GM12878 (cell line): ENCODE results near the gene GID8. TPM values are rescaled to one million over a fixed set of nuclear protein-coding genes. Genes with fewer than 3 reads are reported as not detected.

Experiments used
- ATF3 ChIP-seq: IDR thresholded peaks from 2 replicates; pipeline ENCODE4 v1.6.1; 2011; ENCODE audit warnings: low read depth, mild to moderate bottlenecking, low read length, moderate library complexity, borderline replicate concordance; ENCODE audit errors: extremely low read depth
- ATF7 ChIP-seq: fragments of 450-650 bp; IDR thresholded peaks from 2 replicates; pipeline ENCODE4 v1.6.1; 2016; ENCODE audit warnings: low read depth, mild to moderate bottlenecking
- BACH1 ChIP-seq: fragments of 450-650 bp; IDR thresholded peaks from 2 replicates; pipeline ENCODE4 v1.6.1; 2017; ENCODE audit warnings: mild to moderate bottlenecking, borderline replicate concordance
- BCL3 ChIP-seq: IDR thresholded peaks from 2 replicates; pipeline ENCODE4 v1.6.1; 2011; ENCODE audit warnings: borderline replicate concordance, low read depth, mild to moderate bottlenecking, moderate library complexity, low read length; ENCODE audit not compliant: insufficient read depth, poor library complexity, severe bottlenecking
- CHD2 ChIP-seq: IDR thresholded peaks from 2 replicates; pipeline ENCODE4 v1.6.1; 2011; ENCODE audit warnings: low read depth, low read length, improper control_type of control experiment, borderline replicate concordance
- EP300 ChIP-seq, 2 experiments: fragments of 150-350 bp in 1 of 2; IDR thresholded peaks; 2 replicates each; pipeline ENCODE4 v1.6.1; 2011 to 2012; ENCODE audit warnings: low read depth in 2 of 2, low read length in 2 of 2, borderline replicate concordance in 1 of 2, improper control_type of control experiment in 1 of 2, inconsistent platforms in 1 of 2; ENCODE audit not compliant: control insufficient read depth in 1 of 2
- ESRRA ChIP-seq: IDR thresholded peaks from 2 replicates; pipeline ENCODE4 v1.6.1; 2012; ENCODE audit warnings: mild to moderate bottlenecking, low read length, improper control_type of control experiment
- IKZF2 ChIP-seq, 2 experiments: fragments of 450-650 bp; IDR thresholded peaks; 2 replicates each; pipeline ENCODE4 v1.6.1; 2017; ENCODE audit warnings: mild to moderate bottlenecking in 2 of 2, moderate library complexity in 2 of 2
- JUNB ChIP-seq: IDR thresholded peaks from 2 replicates; pipeline ENCODE4 v1.6.1; 2016; ENCODE audit warnings: antibody characterized with exemption, mild to moderate bottlenecking
- JUND ChIP-seq: IDR thresholded peaks from 2 replicates; pipeline ENCODE4 v1.6.1; 2012; ENCODE audit warnings: low read depth, mild to moderate bottlenecking, low read length, improper control_type of control experiment, moderate library complexity
- PBX3 ChIP-seq: IDR thresholded peaks from 2 replicates; pipeline ENCODE4 v1.6.1; 2011; ENCODE audit warnings: mild to moderate bottlenecking, low read depth, low read length, moderate library complexity; ENCODE audit not compliant: insufficient replicate concordance
- SMAD5 ChIP-seq: IDR thresholded peaks from 2 replicates; pipeline ENCODE4 v1.6.1; 2016; ENCODE audit warnings: antibody characterized with exemption, low read depth
- SMARCA5 ChIP-seq: fragments of 450-650 bp; IDR thresholded peaks from 2 replicates; pipeline ENCODE4 v1.6.1; 2017; ENCODE audit warnings: mild to moderate bottlenecking
- SMC3 ChIP-seq: IDR thresholded peaks from 2 replicates; pipeline ENCODE4 v1.6.1; 2011; ENCODE audit warnings: low read length, improper control_type of control experiment, borderline replicate concordance
- USF1 ChIP-seq: IDR thresholded peaks from 2 replicates; pipeline ENCODE4 v1.6.1; 2011; ENCODE audit warnings: borderline replicate concordance, low read depth, mild to moderate bottlenecking, moderate library complexity, mixed read lengths, low read length; ENCODE audit not compliant: insufficient read depth; ENCODE audit errors: extremely low read length
- ZBED1 ChIP-seq: IDR thresholded peaks from 2 replicates; pipeline ENCODE4 v1.6.1; 2016; ENCODE audit warnings: borderline replicate concordance
- ZNF207 ChIP-seq: fragments of 450-650 bp; IDR thresholded peaks from 2 replicates; pipeline ENCODE4 v1.6.1; 2014; ENCODE audit warnings: antibody characterized with exemption, mild to moderate bottlenecking, borderline replicate concordance
- ZNF592 ChIP-seq: fragments of 450-650 bp; IDR thresholded peaks from 2 replicates; pipeline ENCODE4 v1.6.1; 2017; ENCODE audit warnings: mild to moderate bottlenecking, moderate library complexity
- polyA plus RNA-seq, 11 experiments: library from polyadenylated mRNA; depleted of rRNA in 4 of 11; unstranded in 6 of 11; stranded (reverse) in 5 of 11; fragments of >200 nt; fragmentation: Nextera tagmentation in 4 of 11; fragmentation: Illumina TruSeq in 1 of 11; extraction: Ambion mirVana in 4 of 11; extraction: Trizol in 1 of 11; gene quantifications; 1 replicate in 1 of 11; 2 replicates in 10 of 11; pipeline versions ENCODE4 v1.2.1 to v1.2.3, GENCODE V29; 2011 to 2016; ENCODE audit warnings: inconsistent platforms in 2 of 11, missing spikeins in 2 of 11, low read depth in 1 of 11
- total RNA-seq, 4 experiments: library from RNA; depleted of rRNA in 3 of 4; stranded (reverse); fragments of >200 nt in 3 of 4; fragmentation: Illumina TruSeq in 1 of 4; extraction: Trizol in 1 of 4; gene quantifications; 2 replicates each; pipeline versions ENCODE4 v1.2.1 to v1.2.3, GENCODE V29; 2013 to 2021

Gene GID8
- total and polyA plus RNA-seq, 10 of the 15 experiments (the other 5 are each of a cell fraction or from before 2014, with no cell fraction given): 12.0 to 33.8 (median 22.2) TPM

- TF ChIP-seq PBX3: peak; percentile 4
- peak; percentile 79; the same call in 1 of the 2 replicates for TF ChIP-seq SMARCA5
- TF ChIP-seq ESRRA: no peak
- TF ChIP-seq BACH1: 0 out of 2 replicates have a peak, but pooled peaks have one; percentile 31
- TF ChIP-seq BCL3: no peak
- TF ChIP-seq IKZF2 (IDR thresholded peaks at IDR 0.05): peak; percentile 59 to 68; a peak in 3 of 4 replicates
- no peak for TF ChIP-seq JUNB
- TF ChIP-seq JUND: no peak
- no peak for TF ChIP-seq ZBED1
- no peak for TF ChIP-seq USF1
- peak; percentile 9; the same call in 1 of the 2 replicates for TF ChIP-seq ZNF592
- no peak for TF ChIP-seq SMAD5
- peak; percentile 77 for TF ChIP-seq ZNF207
- TF ChIP-seq ATF7: no peak
- TF ChIP-seq SMC3: peak; percentile 99
- no peak for TF ChIP-seq ATF3
- TF ChIP-seq EP300 (IDR thresholded peaks at IDR 0.05; ENCODE audit: borderline replicate concordance in 1 of 2, control insufficient read depth in 1 of 2, low read depth in 2 of 2, low read length in 2 of 2): no peak; a peak in 1 of 4 replicates
- TF ChIP-seq CHD2: peak; percentile 79
Observed at GRCh38 chr20:62971950-62972844, 34.2 kb downstream of the GID8 start (continued).
